NCI-H1092 (cell line): ENCODE measurements around the gene UBAP1L.
"Not testable (repeated sequence)": the region's sequence is repeated elsewhere in the genome, so short reads cannot be mapped to it uniquely, and the experiment has no call there.

Experiments
- DNase-seq: peaks from one replicate; lab custom pipeline; 2025; lab: John Stamatoyannopoulos, UW

UBAP1L gene

DNA sequence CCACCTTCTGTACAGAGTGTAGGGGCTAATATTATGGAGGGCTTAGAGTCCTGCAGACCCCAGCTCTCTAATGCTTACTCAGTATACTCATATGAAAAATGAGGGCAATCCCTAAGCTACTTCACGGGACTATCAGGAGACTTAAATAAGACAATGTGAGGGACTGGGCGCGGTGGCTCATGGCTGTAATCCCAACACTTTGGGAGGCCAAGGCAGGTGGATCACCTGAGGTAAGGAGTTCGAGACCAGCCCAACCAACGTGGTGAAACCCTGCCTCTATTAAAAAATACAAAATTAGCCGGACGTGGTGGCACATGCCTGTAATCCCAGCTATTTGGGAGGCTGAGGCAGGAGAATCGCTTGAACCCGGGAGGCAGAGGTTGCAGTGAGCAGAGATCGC is 15.2 kb downstream of the UBAP1L start:
- not testable (repeated sequence) for DNase-seq

DNA sequence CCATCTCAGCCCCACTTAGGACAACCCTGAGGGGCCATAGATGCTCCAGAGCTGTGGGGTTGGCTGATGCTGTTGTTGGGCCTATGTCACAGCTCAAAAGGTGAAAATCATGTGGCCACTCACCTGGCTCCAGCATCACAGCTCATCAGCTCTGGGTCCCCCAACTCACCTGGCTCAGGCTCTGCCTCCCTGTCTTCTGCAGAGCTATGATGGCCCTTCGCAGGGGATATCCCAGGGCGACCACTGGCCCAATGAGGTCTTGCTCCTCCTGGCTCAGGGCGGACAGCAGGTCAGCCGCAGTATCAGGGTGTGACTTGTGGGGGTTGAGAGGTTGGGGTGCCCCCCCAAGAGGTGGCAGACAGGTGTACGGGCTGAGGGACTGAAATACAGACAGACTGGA is 15.7 kb downstream of the UBAP1L start:
- DNase-seq, result no peak

GRCh38 chr15:65097651-65098263 is 17.2 kb downstream of the UBAP1L start:
- no peak for DNase-seq

GRCh38 chr15:65096481-65097385 is 18.3 kb downstream of the UBAP1L start:
- no peak for DNase-seq

DNA sequence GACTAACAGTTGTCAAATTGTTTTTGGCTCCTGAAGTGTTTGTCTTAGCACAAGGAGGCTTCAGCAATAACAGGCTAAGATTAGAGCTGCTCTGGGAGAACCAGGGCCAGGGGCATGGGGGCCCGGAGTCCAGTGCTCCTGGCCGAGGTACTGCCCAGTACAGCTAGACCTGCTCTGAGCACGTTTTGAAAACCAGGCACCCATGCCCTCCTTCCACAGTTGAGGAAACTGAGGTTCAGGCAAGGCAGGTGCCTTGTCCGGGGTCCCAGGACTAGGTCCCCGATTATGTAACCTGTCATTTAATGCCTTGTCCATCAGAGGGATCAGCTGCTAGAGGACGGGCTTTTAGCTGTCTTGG is 19.3 kb downstream of the UBAP1L start:
- DNase-seq, result no peak

DNA sequence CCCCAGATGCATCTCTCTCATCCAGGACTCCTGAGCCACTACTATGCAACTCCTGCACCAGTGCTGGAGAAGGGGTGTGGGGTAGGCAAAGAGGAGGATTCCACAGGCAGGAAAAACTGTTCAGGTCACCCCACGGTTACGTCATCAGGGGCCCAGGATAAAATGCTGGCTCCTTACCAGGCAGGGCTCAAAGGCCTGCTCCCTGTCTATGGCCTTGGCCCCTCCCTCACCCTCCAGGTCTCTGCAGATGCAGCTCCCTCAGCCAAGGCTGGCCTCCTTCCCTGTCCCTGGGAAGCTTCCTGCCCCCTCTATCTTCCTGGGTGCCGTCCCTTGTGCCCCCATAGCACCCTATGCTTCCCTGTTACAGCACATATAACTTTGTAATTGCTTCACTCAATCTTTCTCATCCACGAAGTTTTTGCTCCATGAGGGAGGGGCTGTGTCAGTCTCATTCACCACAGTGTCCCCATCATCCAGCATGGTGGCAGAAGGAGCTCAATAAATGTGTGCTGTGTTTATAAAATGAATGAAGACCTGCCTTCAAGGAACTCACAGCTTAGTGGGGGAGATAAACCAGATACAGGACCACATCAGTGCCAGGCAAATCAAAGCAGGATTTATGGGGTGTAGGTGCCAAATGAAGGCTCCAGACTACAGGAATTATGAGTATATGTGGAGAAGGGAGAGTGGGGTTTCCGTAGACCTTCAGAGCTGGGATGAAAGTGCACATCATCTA is 19.8 kb downstream of the UBAP1L start:
- no peak for DNase-seq

DNA sequence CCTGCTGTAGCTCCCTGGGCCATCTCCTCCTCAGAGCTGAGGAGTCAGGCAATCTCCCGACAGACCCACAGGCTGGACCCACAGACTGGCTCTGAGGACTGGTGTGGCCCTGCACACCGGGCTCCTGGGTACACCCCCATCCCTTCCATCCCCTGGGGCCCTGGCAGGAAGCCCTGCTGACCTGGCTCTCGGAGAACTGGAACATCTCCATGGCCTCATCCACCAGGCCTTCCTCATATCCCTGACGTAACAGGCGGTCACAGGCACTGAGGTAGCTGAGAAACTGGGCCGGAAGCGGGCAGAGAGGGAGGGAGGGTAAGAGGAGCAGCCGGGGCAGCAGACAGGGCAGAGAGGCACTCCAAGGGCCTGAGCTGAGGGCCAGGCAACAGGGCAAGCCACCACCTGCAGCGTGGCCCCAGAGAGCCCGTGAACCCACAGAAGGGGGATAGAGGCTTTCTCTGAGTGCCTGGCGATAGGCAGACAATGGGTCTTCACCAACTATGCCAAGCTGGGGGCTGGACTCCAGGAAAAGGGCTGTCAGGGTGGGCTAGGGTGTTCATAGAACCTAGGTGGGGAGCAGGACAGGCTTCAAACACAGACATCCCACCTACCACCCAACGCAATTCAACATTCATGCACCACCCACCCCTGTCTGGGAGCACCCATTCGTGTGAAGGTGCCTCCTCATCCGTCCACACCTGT is 20.6 kb downstream of the UBAP1L start:
- no peak for DNase-seq

DNA sequence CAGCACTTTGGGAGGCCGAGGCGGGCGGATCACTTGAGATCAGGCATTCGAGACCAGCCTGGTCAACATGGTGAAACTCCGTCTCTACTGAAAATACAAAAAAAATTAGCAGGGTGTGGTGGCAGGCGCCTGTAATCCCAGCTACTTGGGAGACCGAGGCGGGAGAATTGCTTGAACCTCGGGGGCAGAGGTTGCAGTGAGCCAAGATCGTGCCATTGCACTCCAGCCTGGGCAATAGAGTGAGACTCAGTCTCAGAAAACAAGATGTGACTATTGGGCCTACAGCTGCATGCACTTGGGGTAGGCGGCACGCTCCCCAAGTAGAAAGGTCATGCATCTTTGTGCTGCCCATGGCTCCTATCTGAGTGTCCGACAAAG is 21.2 kb downstream of the UBAP1L start:
- not testable (repeated sequence) for DNase-seq

GRCh38 chr15:65092911-65093792 is 21.8 kb downstream of the UBAP1L start:
- DNase-seq, result no peak

DNA sequence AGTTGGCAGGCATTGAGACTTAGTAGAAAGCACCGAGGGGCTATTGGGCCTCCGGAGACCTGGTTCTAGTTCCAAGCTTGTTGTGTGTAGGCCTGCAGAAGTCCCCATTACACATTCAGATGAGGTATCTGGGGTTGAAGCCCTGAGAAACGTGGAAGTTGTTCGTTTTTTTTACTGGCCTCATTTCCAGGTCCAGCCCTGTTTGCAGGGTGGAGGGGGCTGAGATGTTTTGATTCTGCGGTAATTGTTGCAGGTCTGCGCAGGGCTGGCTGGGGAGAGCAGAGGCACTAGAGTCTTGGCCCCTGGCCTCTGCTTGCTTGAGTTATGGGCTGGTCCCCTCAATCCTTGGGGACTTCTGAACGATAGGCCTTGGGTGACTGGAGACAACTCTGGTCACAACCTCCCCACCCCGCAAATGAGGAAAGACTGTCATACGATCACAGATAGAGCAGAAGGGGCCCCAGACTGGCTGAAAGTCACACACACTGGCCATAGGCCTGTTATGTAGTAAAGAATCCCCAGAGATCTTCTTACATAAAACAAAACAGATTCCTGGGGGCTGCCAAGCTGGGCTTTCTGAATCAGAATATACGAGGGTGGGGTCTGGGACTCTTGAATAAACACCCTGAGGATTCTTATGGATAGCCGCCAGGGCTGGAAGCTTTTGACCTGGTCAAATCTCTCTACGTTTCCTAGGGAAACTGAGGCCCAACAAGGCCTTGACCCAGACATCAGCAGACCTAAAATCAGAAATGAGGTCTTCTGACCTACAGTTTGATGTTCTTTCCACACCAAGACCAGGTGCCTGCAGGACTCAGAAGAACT is 22.8 kb downstream of the UBAP1L start:
- no peak for DNase-seq

DNA sequence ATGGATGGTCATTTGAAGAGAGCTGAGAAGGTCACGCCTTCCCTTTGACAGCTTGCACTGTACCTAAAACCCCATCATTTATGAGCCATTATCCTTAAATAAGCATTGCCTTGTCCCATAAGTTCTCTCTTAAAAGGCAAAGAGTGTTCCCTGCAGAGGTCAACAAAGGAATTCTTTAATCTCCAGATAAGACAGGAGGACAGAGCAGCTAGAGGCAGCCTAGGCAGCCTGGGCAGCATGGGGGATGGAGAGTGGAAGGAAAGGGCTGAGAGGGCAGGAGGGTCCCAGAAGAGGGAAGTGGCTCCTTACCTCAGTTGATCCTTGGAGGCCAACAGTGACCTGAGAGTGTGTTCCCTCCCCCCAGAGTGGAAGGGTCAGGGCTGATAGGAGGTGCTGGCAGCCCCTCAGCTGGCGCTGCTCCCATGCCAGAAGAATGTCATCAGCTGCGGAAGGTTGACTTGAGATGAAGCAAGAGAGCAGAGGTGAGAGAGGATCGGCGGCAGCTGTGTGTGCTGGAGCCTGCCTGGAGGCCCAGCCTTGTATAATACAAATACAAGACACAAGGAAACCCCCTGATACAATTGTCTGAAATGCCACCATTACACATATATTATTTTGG is 25.7 kb downstream of the UBAP1L start:
- DNase-seq, result no peak

- DNase-seq, result no peak
Measured at GRCh38 chr15:65088643-65089021, 26.4 kb downstream of the UBAP1L start.

- DNase-seq, result no peak
Measured at GRCh38 chr15:65087873-65088642, 26.9 kb downstream of the UBAP1L start.

GRCh38 chr15:65087411-65087810 is 27.6 kb downstream of the UBAP1L start:
- DNase-seq, result no peak

DNA sequence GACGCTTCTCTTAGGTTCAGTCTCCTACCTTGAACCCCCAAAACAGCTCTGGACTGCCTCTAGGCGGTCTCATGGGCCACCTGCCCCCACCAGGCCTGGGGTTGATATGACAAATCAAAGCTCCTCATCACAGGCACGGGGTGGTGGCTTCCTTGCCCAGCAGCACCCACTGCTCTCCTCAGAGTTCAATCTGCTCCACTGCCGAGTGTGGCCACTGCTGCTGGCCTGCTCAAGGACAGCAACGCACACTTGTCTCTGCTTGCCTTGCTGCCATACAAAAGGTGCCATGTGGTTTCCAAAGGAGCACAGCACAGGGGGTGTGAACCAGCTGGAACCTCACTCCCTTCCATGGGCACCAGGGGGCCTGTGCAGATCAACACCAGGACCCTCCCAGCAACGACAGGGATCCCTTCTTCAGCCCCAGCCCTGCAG is 28.3 kb downstream of the UBAP1L start:
- no peak for DNase-seq

DNA sequence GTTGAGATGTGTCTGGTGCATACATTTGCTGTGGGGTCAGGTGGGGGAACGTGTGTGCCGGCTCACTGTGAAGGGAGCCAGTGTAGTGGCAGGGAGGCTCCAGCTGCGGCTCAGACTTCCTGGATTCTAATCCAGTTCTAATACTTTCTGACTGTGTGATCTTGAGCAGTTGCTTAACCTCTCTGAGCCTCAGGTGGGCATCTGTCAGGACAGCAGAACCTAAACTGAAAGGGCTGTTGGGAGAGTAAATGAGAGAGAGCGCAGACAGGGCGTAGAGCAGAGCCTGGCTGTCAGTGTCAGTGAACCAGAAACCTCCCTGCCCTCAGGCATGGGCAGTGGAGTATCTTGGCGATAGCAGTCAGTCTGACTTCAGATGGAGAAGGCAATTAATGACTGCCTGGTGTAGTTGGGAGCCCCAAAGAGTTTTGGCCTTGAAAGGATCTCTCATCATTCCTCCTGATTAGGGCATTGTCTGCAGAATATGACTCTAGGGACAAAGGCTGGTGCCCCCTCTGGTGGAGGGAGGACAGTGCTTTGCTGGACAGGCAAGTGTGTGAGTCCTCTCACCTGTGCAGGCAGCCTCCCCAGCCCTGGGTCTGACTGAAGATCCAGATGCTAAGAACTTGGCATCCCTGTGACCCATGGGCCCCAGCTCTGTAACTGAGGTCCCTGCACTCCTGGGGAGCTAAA is 28.9 kb downstream of the UBAP1L start:
- DNase-seq, result no peak

DNA sequence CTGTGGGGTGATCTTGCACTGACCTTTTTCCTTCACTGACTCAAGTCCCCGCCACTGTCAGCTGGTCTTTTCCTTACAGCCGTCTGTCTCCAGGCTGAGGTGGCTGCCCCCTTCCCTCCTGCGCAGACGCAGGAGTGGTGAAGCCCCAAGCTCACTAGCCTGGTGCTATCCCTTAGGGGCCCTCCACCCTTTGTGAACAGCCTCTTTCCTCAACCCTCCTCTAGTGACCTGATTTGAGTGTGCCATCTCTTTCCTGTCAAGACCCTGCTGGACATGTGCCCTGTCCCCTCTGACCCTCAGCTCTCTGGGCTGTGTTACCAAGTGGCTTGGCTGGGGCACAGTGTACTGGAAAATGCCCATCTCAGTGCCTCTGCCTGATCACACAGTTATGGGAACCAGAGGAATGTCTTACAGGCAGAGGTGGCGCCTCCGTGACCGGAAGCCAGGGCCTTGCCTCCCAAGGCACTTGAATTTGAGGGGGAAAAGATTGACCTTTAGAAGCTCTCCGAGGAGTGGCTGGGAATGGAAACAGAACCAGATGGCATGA is 29.7 kb downstream of the UBAP1L start:
- DNase-seq, result no peak

DNA sequence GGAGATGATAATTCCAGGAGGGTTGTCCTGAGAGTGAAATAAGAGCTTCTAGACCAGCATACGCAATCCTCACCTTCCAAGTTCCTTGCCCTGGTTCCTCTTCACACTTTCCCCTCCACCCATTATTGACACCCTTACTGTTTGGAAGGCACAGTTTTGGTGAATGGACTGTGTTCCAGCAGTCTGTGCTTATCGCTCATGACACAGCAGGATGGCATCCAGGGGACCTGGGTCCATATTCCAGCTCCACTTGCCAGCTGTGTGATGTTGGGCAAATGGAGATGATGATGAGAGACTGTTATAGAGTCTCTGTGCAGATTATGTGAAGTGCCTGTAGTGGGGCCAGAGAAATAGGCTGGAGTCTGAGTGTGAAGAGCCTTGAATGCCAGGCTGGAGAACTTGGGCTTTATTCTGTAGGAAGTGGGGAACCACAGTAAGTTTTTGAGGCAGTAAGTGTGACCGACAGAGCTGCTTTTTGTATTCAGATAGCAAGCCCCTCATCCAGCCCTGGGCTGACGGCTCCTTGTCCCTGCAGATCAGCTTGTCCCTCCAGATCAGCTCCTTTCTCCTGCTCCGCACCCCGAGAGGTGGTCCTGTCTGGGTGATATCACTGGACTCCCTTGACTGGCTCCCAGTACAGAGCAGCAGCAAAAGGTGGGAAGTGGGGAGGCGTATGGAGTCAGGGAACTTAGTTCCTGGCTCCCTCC is 30.3 kb downstream of the UBAP1L start:
- no peak for DNase-seq
